Neural cell (in vitro differentiated cells): ENCODE data around the gene TACC3.

Experiments
- EZH2 ChIP-seq: fragments of 200-600, 300-800 bp; shearing (Covaris generic), sonication (generic); IDR thresholded peaks from 2 replicates; pipeline ENCODE4 v1.6.1; 2014; ENCODE audit warnings: antibody characterized with exemption, low read length, borderline replicate concordance, mild to moderate bottlenecking; ENCODE audit not compliant: insufficient read depth, poor library complexity, severe bottlenecking
- TF ChIP-seq, protein P1 (sequence below): fragments of 450-650 bp; IDR thresholded peaks from 2 replicates; pipeline ENCODE4 v1.5.1; 2014; ENCODE audit warnings: antibody characterized with exemption, mild to moderate bottlenecking, moderate library complexity; ENCODE audit not compliant: poor library complexity, severe bottlenecking

DNA sequence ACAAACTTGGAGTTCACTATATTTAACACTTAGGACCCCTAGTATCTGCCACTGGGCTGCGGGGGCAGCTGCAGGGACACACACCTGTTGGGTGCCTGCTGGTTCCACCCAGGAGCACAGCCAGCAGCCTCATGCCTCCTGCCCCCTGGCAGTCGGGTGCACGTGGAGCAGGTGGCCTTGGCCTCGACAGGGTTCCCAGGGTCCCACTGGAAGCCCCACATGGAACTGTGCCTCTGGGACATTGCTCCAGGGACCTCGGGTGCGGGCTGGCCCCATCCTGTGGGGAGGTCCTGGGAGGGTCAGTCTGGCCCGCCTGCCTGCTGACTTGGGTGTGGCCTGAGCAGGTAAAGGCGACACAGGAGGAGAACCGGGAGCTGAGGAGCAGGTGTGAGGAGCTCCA is 18.0 kb downstream of the TACC3 start:
- TF ChIP-seq, protein P1, sequence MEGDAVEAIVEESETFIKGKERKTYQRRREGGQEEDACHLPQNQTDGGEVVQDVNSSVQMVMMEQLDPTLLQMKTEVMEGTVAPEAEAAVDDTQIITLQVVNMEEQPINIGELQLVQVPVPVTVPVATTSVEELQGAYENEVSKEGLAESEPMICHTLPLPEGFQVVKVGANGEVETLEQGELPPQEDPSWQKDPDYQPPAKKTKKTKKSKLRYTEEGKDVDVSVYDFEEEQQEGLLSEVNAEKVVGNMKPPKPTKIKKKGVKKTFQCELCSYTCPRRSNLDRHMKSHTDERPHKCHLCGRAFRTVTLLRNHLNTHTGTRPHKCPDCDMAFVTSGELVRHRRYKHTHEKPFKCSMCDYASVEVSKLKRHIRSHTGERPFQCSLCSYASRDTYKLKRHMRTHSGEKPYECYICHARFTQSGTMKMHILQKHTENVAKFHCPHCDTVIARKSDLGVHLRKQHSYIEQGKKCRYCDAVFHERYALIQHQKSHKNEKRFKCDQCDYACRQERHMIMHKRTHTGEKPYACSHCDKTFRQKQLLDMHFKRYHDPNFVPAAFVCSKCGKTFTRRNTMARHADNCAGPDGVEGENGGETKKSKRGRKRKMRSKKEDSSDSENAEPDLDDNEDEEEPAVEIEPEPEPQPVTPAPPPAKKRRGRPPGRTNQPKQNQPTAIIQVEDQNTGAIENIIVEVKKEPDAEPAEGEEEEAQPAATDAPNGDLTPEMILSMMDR, result no peak
- TF ChIP-seq EZH2, result no peak
